Measurements from ENCODE around the gene CHST8. TPM values are rescaled to one million over a fixed set of nuclear protein-coding genes. Genes with fewer than 3 reads are reported as not detected.

CHST8 gene
- total and polyA plus RNA-seq, 2 experiments from 2014 or later, result 9.3 to 38.2 TPM

- TF ChIP-seq ZNF462 (CRISPR knock-in tag; IDR thresholded peaks at IDR 0.05), result no peak
These were observed 77.1 kb downstream of the CHST8 start (continued) for GRCh38 chr19:33698576-33699435.

- no peak overlapping the region for H3K4me2 ChIP-seq
- H3K79me2 ChIP-seq (replicated peaks; ENCODE audit: insufficient read depth), result no peaks in the 10 kb centered on the region
- Mint-ChIP-seq H3K4me3 (no peak overlapping the region), H3K4me1 (peaks cover 25% of the 10 kb centered on the region), H3K36me3 (ENCODE audit: low read depth) (no peaks in the 10 kb centered on the region), H3K9me3 (no peaks in the 10 kb centered on the region), H3K27me3 (ENCODE audit: insufficient read depth, low read depth, poor library complexity) (no peaks in the 10 kb centered on the region), H3K27ac (no peak overlapping the region)
- no peak overlapping the region for H2AFZ ChIP-seq
- no peaks in the 10 kb centered on the region for H3F3A ChIP-seq (replicated peaks; ENCODE audit: low read depth)
- H3K36me3 ChIP-seq (ENCODE audit: insufficient read depth), result no peaks in the 10 kb centered on the region; the same call in 1 of the 2 replicates
- H3K27ac ChIP-seq (ENCODE audit: low read depth), result no peak overlapping the region
- H3K27me3 ChIP-seq (ENCODE audit: insufficient read depth), result no peaks in the 10 kb centered on the region
- H3K4me3 ChIP-seq, result no peak overlapping the region
- DNase-seq (ENCODE audit: low spot score) (no peak), ATAC-seq (no peak)
- no peaks in the 10 kb centered on the region; the same call in 1 of the 2 replicates for H4K20me1 ChIP-seq (replicated peaks; ENCODE audit: insufficient read depth)
- H3K9me2 ChIP-seq (ENCODE audit: insufficient read depth), result no peaks in the 10 kb centered on the region
- 0 out of 2 replicates have a peak, but pooled peaks cover 5% of the 10 kb centered on the region for H3K4me1 ChIP-seq (ENCODE audit: insufficient read depth)
- TF ChIP-seq EZH2phosphoT487 (IDR thresholded peaks at IDR 0.05; ENCODE audit: unreplicated experiment) (no peak), ZNF331 (CRISPR knock-in tag; IDR thresholded peaks at IDR 0.05; ENCODE audit: low read depth) (no peak), CTCF (conservative IDR thresholded peaks at IDR 0.05; ENCODE audit: low read depth in 2 of 2) (no peak), EZH2 (IDR thresholded peaks at IDR 0.05; ENCODE audit: low read depth, unreplicated experiment) (no peak)
These were observed 78.1 kb downstream of the CHST8 start for GRCh38 chr19:33699754-33700407.

Measured in GM23338 (cell line).